H1 (cell line): ENCODE data around the gene MAB21L3. TPM values are rescaled to one million over a fixed set of nuclear protein-coding genes. Genes with fewer than 3 reads are reported as not detected.

Experiments used
- ATF3 ChIP-seq: IDR thresholded peaks from 2 replicates; pipeline ENCODE4 v1.6.1; 2011; ENCODE audit warnings: low read depth, mild to moderate bottlenecking, low read length; ENCODE audit not compliant: insufficient read depth
- CTCF ChIP-seq, 3 experiments: IDR thresholded peaks; 1 replicate in 2 of 3; 2 replicates in 1 of 3; pipeline versions ENCODE4 v1.5.1 to v1.6.1; 2011; ENCODE audit warnings: low read length in 3 of 3, mild to moderate bottlenecking in 3 of 3, inconsistent platforms in 2 of 3, low read depth in 1 of 3, moderate library complexity in 1 of 3; ENCODE audit not compliant: insufficient read depth in 1 of 3; ENCODE audit errors: control extremely low read depth in 1 of 3
- NRF1 ChIP-seq: IDR thresholded peaks from 2 replicates; pipeline ENCODE4 v1.6.1; 2011; ENCODE audit warnings: mild to moderate bottlenecking, low read depth, low read length, improper control_type of control experiment
- PHF8 ChIP-seq: fragments of 200-600 bp; sonication (generic); conservative IDR thresholded peaks from 2 replicates; pipeline ENCODE4 v1.7.1; 2012; ENCODE audit warnings: low read depth, mild to moderate bottlenecking, inconsistent platforms, low read length, moderate library complexity
- polyA plus RNA-seq, 7 experiments: library from polyadenylated mRNA; depleted of rRNA in 3 of 7; stranded (reverse) in 5 of 7; unstranded in 2 of 7; fragments of >200 nt in 5 of 7; fragments of 200-250 nt in 2 of 7; gene quantifications; 1 replicate in 5 of 7; 2 replicates in 1 of 7; 4 replicates in 1 of 7; pipeline versions ENCODE4 v1.2.1 to v1.2.3, GENCODE V29; 2011 to 2013; ENCODE audit warnings: missing spikeins in 2 of 7, mixed read lengths in 2 of 7
- total RNA-seq: library from RNA; stranded (reverse); fragmentation: NEBNext Ultra II Directional; extraction: Animal tissue kit (Norgen Biotek cat#: 25700); gene quantifications from 2 replicates; pipeline ENCODE4 v1.2.1, GENCODE V29; 2021

The MAB21L3 gene
- total and polyA plus RNA-seq, 2 of the 8 experiments (the other 6 are each of a cell fraction or from before 2014, with no cell fraction given), result not detected

- no peak for TF ChIP-seq ATF3
- TF ChIP-seq PHF8, result no peak
- TF ChIP-seq NRF1, result no peak
- TF ChIP-seq CTCF (IDR thresholded peaks at IDR 0.05; ENCODE audit: control extremely low read depth in 1 of 3, insufficient read depth in 1 of 3, low read depth in 1 of 3, low read length in 3 of 3), result no peak
These were observed 71.0 kb downstream of the MAB21L3 start (continued) for GRCh38 chr1:116182019-116182714.

Other genes starting within 250 kb of the MAB21L3 start
- 3.3 and 3.7 TPM in 2 replicates for gene SLC22A15, start 134.9 kb upstream of the MAB21L3 start, total RNA-seq
- gene SLC22A15, start 134.9 kb upstream of the MAB21L3 start, polyA plus RNA-seq (2011; rRNA removed), result 2.1 and 3.2 TPM in 2 replicates